Body of pancreas (tissue), 4 donors: Measurements from ENCODE around the gene ELP2.

ENCODE experiments used
- POLR2A ChIP-seq, 3 donors: fragments of 450-650 bp; IDR thresholded peaks; one replicate each; pipeline ENCODE4 v1.6.1; 2016; ENCODE audit warnings: antibody characterized with exemption in 3 of 3, mild to moderate bottlenecking in 2 of 3
- TF ChIP-seq, protein P1 (sequence below), 7 experiments: fragments of 450-650 bp in 4 of 7; fragments of 200-600 bp in 3 of 7; sonication (generic) in 3 of 7; IDR thresholded peaks; one replicate each; pipeline ENCODE4 v1.5.1; 2016 to 2019; ENCODE audit warnings: antibody characterized with exemption in 7 of 7

DNA sequence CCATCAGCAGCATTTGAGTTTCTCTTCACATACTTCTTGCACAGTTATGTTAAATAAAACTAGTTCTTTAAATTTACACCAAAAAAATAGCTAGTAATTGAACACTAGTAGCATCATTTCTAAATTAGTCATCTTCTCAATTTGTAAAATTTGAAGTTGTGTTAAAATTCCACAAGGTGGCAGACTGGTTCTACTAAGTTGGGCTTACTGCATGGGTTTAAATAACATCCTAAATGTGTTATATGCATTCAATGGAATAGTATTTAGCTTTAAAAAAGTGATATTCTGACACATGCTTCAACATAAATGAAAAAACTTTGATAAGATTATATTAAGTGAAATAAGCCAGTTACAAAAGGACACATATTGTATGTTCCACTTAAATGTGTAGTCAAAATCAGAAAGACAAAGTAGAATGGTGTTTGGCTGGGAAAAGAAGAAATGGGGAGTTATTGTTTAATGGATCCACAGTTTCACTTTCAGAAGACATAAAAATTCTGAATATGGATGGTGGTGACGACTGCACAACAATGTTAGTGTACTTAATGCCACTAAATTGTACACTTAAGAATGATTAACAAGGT, 33.7 kb upstream of the ELP2 start:
- TF ChIP-seq, protein P1, sequence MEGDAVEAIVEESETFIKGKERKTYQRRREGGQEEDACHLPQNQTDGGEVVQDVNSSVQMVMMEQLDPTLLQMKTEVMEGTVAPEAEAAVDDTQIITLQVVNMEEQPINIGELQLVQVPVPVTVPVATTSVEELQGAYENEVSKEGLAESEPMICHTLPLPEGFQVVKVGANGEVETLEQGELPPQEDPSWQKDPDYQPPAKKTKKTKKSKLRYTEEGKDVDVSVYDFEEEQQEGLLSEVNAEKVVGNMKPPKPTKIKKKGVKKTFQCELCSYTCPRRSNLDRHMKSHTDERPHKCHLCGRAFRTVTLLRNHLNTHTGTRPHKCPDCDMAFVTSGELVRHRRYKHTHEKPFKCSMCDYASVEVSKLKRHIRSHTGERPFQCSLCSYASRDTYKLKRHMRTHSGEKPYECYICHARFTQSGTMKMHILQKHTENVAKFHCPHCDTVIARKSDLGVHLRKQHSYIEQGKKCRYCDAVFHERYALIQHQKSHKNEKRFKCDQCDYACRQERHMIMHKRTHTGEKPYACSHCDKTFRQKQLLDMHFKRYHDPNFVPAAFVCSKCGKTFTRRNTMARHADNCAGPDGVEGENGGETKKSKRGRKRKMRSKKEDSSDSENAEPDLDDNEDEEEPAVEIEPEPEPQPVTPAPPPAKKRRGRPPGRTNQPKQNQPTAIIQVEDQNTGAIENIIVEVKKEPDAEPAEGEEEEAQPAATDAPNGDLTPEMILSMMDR (IDR thresholded peaks at IDR 0.05), result peak; percentile 16 to 73 (median 57)
- TF ChIP-seq POLR2A (IDR thresholded peaks at IDR 0.05), result no peak
